NK-92 treated with Interleukin-12 subunit alpha and Interleukin-12 subunit beta, amount 100 ng/mL, for 24 hours (cell line): ENCODE measurements around the gene NCAPG.

Source experiments
- DNase-seq: peaks from one replicate; lab custom pipeline; 2025; lab: John Stamatoyannopoulos, UW

NCAPG gene

GRCh38 chr4:17810260-17811077, at the start of gene NCAPG, which contains the start of gene DCAF16:
Gene NCAPG (plus strand): TSS chr4:17810979. CDS start chr4:17811078, 99 bp downstream.
Gene DCAF16 (minus strand): TSS chr4:17810757. CDS start chr4:17804141, 6,616 bp downstream.
- peak; percentile 97 for DNase-seq

- DNase-seq = no peak
These were observed 49.7 kb upstream of the NCAPG start for GRCh38 chr4:17761062-17761461.

- no peak for DNase-seq
These were observed 48.1 kb upstream of the NCAPG start for GRCh38 chr4:17762726-17763125.

GRCh38 chr4:17763416-17763815, 47.4 kb upstream of the NCAPG start:
- DNase-seq = no peak

- DNase-seq = no peak
These were observed 46.8 kb upstream of the NCAPG start for GRCh38 chr4:17763931-17764330.

- no peak for DNase-seq
These were observed 45.1 kb upstream of the NCAPG start for GRCh38 chr4:17765514-17766286.

- no peak for DNase-seq
These were observed 43.8 kb upstream of the NCAPG start for GRCh38 chr4:17766826-17767458.

GRCh38 chr4:17769406-17770174, 41.2 kb upstream of the NCAPG start:
- DNase-seq = no peak

GRCh38 chr4:17770845-17771244, 39.9 kb upstream of the NCAPG start:
- DNase-seq = no peak

- no peak for DNase-seq
These were observed 39.4 kb upstream of the NCAPG start for GRCh38 chr4:17771284-17771908.

- no peak for DNase-seq
These were observed 37.6 kb upstream of the NCAPG start for GRCh38 chr4:17773135-17773698.

- DNase-seq = no peak
These were observed 32.3 kb upstream of the NCAPG start for GRCh38 chr4:17778431-17778830.

GRCh38 chr4:17780501-17781299, 30.1 kb upstream of the NCAPG start:
- no peak for DNase-seq

GRCh38 chr4:17781300-17782287, 29.2 kb upstream of the NCAPG start, which contains the start of gene FAM184B:
Gene FAM184B (minus strand): TSS chr4:17781621. CDS start chr4:17781299, 322 bp downstream.
- no peak for DNase-seq

GRCh38 chr4:17785858-17786257, 24.9 kb upstream of the NCAPG start:
- DNase-seq = no peak

GRCh38 chr4:17786567-17786966, 24.2 kb upstream of the NCAPG start:
- no peak for DNase-seq

- no peak for DNase-seq
These were observed 23.5 kb upstream of the NCAPG start for GRCh38 chr4:17787315-17787714.

GRCh38 chr4:17788956-17789355, 21.8 kb upstream of the NCAPG start:
- DNase-seq = no peak

GRCh38 chr4:17794730-17795129, 16.0 kb upstream of the NCAPG start:
- DNase-seq = no peak
